ENCODE results near the gene FAM163A. TPM values are rescaled to one million over a fixed set of nuclear protein-coding genes. Genes with fewer than 3 reads are reported as not detected.

FAM163A gene
- total RNA-seq, 1 experiment from 2014 or later: not detected

GRCh38 chr1:179745131-179745611 lies 2.1 kb downstream of the FAM163A start:
- TF ChIP-seq CTCF (IDR thresholded peaks at IDR 0.05; ENCODE audit: unreplicated experiment): no peak
- BruUV-seq (replicated peaks): no TSS peak
- Mint-ChIP-seq H3K4me3 (ENCODE audit: unreplicated experiment) (no peak overlapping the region), H3K27ac (ENCODE audit: low read depth, unreplicated experiment) (no peak overlapping the region), H3K27me3 (ENCODE audit: insufficient read depth, unreplicated experiment) (peaks cover 61% of the 10 kb centered on the region), H3K9me3 (ENCODE audit: unreplicated experiment) (peaks cover 2% of the 10 kb centered on the region), H3K4me1 (ENCODE audit: insufficient read depth, unreplicated experiment) (no peaks in the 10 kb centered on the region), H3K36me3 (ENCODE audit: insufficient read depth, unreplicated experiment) (no peaks in the 10 kb centered on the region)
- no peak for DNase-seq (ENCODE audit: unreplicated experiment)
- intact Hi-C loops (cut with micrococcal nuclease): no loop called here
- ChIA-PET POLR2A (no interaction called here), CTCF (interaction anchor here (0.6 to 1.0 kb wide), 3 partner anchors 28 to 64 kb away, joined by 3 read pairs; no protein-coding TSS in a partner anchor)

GRCh38 chr1:179745743-179746142 lies 2.7 kb downstream of the FAM163A start:
- ChIA-PET CTCF (interaction anchor here (0.6 to 1.0 kb wide), 3 partner anchors 29 to 63 kb away, joined by 3 read pairs; no protein-coding TSS in a partner anchor), POLR2A (no interaction called here)
- Mint-ChIP-seq H3K4me1 (ENCODE audit: insufficient read depth, unreplicated experiment) (no peaks in the 10 kb centered on the region), H3K4me3 (ENCODE audit: unreplicated experiment) (no peak overlapping the region), H3K9me3 (ENCODE audit: unreplicated experiment) (peaks cover 8% of the 10 kb centered on the region), H3K36me3 (ENCODE audit: insufficient read depth, unreplicated experiment) (no peaks in the 10 kb centered on the region), H3K27me3 (ENCODE audit: insufficient read depth, unreplicated experiment) (peaks cover 61% of the 10 kb centered on the region), H3K27ac (ENCODE audit: low read depth, unreplicated experiment) (no peak overlapping the region)
- no peak for TF ChIP-seq CTCF (IDR thresholded peaks at IDR 0.05; ENCODE audit: unreplicated experiment)
- BruUV-seq (replicated peaks): no TSS peak
- intact Hi-C loops (cut with micrococcal nuclease): no loop called here
- DNase-seq (ENCODE audit: unreplicated experiment): no peak

- Mint-ChIP-seq H3K36me3 (ENCODE audit: insufficient read depth, unreplicated experiment) (no peaks in the 10 kb centered on the region), H3K27ac (ENCODE audit: low read depth, unreplicated experiment) (no peak overlapping the region), H3K9me3 (ENCODE audit: unreplicated experiment) (peaks cover 17% of the 10 kb centered on the region), H3K4me3 (ENCODE audit: unreplicated experiment) (no peak overlapping the region), H3K27me3 (ENCODE audit: insufficient read depth, unreplicated experiment) (peaks cover 48% of the 10 kb centered on the region), H3K4me1 (ENCODE audit: insufficient read depth, unreplicated experiment) (no peaks in the 10 kb centered on the region)
- ChIA-PET CTCF (interaction anchor here (0.6 to 1.7 kb wide), 4 partner anchors 9 to 67 kb away, joined by 3 to 6 read pairs (median 4); no protein-coding TSS in a partner anchor), POLR2A (no interaction called here)
- TF ChIP-seq CTCF (IDR thresholded peaks at IDR 0.05; ENCODE audit: unreplicated experiment): no peak
- DNase-seq (ENCODE audit: unreplicated experiment): no peak
- no TSS peak for BruUV-seq (replicated peaks)
- intact Hi-C loops (cut with micrococcal nuclease): no loop called here
Measured at GRCh38 chr1:179747611-179748010, 4.5 kb downstream of the FAM163A start.

- Mint-ChIP-seq H3K4me3 (ENCODE audit: unreplicated experiment) (no peak overlapping the region), H3K27me3 (ENCODE audit: insufficient read depth, unreplicated experiment) (peaks cover 43% of the 10 kb centered on the region), H3K36me3 (ENCODE audit: insufficient read depth, unreplicated experiment) (no peaks in the 10 kb centered on the region), H3K4me1 (ENCODE audit: insufficient read depth, unreplicated experiment) (no peaks in the 10 kb centered on the region), H3K9me3 (ENCODE audit: unreplicated experiment) (peaks cover 17% of the 10 kb centered on the region), H3K27ac (ENCODE audit: low read depth, unreplicated experiment) (no peak overlapping the region)
- ChIA-PET CTCF (interaction anchor here (2.3 kb wide), 1 partner anchor 11 kb away, joined by 7 read pairs; no protein-coding TSS in a partner anchor), POLR2A (no interaction called here)
- BruUV-seq (replicated peaks): no TSS peak
- intact Hi-C loops (cut with micrococcal nuclease): no loop called here
- no peak for DNase-seq (ENCODE audit: unreplicated experiment)
- no peak for TF ChIP-seq CTCF (IDR thresholded peaks at IDR 0.05; ENCODE audit: unreplicated experiment)
Measured at GRCh38 chr1:179748772-179749171, 5.7 kb downstream of the FAM163A start.

All from MCF 10A (cell line).